Activated CD8-positive, alpha-beta memory T cell treated with anti-CD3 and anti-CD28 coated beads for 4 hours (primary cell): ENCODE data around the gene SMIM31.

Experiments
- DNase-seq, 2 donors: peaks; one replicate each; pipeline ENCODE4 v3.0.0-alpha.2; 2020; ENCODE audit warnings: low read depth in 2 of 2

Gene SMIM31

DNA sequence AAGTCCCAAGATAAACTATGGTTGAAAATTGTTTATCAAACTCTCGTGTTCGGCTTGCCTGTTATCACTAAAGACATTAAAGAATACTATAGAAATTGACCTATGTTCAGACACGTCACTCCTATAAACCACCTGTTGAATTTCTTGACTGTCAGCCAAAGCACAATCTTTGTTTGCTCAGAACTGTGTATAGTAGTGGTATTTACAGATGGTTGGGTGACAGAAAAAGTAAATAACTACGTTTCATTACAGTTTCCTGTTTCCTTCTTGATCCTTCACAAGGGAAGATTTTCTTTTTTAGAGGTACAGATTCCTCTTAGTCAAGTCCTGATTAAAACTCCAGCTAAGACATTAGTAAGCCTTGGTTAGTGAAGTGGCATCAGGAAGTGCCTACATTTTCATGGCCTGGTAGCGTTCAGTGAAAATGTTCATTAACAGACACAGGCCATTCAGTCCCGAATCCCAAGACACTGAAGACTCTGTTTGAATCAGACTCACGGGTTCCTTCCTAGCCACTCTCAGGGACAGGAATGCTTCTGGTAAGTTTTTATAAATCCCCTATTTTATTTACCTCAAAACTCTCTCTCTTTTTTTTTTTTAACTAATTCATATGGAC, at the start of gene SMIM31:
TSS of gene SMIM31 (plus strand) at position 259 of the 616 bp plus-strand sequence. CDS start 16,313 bp downstream, outside the sequence.
- DNase-seq: no peak

DNA sequence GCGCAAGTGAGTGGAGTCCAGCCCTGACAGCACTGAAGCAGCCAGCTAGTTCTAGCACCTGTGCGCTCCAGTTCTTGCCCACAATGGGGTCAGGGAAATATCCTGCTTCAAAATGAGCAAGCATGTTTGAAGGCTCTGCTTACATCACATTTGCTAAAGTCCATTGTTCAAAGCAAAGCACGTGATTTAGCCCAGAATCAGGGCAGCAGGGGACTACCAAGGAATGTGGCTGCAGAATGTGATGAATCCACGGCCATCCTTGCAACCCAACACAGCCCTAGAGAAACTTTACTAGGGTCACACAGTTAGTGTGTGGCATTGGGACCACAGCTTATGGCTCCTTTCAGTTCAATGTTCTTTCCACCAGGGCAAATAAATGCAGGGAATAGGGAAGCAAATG, 47.3 kb upstream of the SMIM31 start:
- DNase-seq: no peak

DNA sequence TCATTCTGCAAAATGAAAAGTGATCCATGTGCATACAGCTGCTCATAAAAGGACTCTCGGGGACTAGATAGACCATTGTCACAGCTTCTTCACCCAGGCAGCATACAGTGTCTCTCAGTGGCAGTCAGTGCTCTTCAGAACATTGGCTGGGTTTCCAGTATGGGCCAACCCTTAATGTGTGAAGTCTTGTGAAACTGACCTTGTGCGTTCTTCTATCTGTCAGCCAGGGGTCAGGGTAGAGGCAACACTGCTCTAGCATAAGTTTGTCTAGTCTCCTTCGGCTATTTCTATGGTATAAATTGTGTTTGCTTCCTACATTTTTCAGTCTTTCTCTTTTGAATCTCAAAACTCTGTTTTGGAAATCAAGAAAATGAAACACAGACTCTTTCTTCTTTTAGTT, 37.0 kb upstream of the SMIM31 start:
- no peak for DNase-seq

DNA sequence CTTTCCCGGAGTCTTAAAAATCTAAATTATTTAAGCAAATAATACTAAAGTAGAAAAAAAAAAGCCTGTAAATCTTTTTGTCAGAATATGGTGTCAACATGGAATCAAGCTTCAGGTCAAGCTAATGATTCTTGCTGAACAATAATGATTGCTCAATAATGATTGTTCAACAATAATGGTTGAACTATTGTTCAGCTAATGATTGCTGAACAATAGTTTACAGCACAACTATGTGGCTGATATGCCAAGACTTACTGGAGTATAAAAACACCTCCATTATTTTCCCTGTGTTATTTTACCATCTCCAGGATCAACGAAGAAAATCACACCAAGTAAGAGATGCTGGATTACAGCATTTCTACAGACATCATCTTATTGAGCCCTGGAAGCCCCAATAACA, 35.1 kb upstream of the SMIM31 start:
- DNase-seq: no peak

DNA sequence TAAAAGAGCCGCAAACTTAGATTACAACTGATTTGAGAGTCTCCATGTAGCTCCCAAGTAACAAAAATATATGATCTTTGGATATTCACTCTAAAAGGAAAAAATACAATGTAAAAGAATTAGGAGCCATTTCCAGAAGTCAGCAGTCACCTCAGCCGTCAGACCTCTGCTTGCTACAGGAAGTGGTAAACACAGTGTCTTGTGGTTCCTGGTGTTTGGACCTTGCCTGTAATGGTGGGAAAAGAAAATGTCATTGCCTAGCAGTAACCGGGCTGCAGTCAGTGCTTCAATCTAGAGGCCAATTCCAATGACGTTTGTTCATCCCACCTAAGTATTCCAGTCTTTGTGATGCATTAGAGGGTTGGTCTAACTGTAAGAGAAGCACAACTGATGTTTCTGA, 28.9 kb upstream of the SMIM31 start:
- no peak for DNase-seq

DNA sequence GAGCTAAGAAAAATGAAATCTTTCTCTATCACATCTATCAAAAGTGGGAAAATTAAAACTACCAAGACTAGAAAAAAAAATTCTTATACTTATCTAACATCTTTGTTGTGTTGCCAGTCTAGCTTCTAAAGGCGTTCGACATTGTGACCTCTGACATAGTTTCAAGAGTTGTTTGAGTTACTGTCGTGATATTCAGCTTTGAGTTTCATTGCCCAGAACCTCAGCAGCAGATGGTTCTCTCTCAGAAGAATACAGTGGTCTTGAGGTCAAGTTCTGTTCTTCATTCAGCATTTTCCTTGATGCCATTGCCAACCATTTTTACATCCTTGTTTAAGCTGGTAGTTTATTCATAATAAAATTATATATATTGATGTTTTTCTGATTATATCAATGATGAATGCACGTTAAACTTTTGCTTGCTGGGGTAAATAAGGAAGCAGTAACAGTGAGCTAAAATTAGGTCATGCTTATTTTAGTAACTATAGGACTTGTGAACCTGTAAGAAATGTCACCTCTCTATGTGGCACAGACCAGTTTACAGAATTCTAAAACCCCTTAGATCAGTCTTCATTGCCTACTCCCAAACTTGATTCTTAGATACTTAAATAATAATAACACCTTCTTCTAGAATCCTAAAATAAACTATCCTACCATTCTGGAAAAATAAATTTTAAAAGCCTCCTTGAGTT, 23.1 kb upstream of the SMIM31 start:
- no peak for DNase-seq

DNA sequence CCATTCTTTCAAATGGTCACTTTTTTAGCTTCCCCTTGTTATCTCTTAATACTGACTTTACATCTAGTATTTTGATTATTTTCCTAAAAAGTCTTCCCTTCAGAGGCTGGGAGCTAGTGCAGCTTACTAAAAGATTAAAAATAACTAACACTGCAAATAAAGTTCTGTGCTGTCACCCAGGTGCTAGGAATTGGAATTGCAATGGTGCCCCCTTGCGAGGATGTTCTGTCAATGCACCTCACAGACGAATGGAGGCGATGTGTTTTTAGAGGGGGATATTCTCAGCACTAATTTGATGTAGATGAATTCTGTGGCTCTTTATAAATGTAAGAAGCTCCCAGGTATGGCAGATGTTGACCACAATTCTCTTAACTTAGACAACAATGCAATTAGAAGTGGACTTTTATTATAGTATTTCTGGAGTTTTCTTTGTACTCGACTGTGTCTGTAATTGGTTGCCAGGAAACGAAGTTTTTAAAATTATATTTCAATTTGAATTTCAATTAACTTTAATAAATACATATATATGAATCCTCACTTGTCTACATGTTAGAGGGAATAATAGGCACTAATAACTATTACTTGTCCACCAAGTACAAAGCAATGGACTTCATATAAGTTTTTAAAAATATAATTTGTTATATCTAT, 22.0 kb upstream of the SMIM31 start:
- DNase-seq: peak in 1 of 2 donors; percentile 11

DNA sequence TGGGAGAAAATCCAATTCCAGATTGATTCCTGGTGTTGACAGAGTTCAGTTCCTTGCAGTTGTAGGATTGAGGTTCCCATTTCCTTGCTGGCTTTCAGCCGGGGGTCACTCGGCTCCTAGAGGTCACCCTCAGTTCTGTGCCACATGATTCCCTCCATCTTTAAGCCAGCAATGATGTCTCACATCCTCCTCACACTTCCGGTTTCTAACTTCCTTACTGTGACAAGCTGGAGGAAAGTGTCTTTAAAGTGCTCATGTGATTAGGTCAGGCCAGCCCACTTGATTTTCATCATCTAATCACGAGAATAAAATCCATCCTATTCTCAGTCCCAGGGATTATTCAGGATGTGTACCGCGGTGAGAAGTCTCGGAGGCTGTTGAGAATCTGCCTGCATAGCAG, 19.4 kb upstream of the SMIM31 start:
- no peak for DNase-seq

DNA sequence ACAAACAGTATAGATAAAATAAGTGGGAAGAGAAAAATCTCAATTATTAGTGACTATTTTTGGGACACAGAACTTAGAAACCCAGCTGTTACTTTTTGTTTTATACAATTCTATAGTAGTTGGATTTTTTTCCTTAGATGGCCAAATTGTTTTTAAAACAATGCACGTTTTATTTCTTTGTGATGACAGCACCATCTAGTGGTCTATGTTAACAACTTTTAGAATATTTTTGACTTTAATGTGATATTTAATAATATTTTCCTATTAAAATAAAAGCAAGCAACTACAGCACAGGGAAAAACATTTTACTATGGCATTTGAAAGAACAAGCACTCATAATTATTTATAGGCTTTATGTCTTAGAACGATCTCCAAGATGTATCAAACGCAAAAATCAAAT, 5.6 kb upstream of the SMIM31 start:
- no peak for DNase-seq

DNA sequence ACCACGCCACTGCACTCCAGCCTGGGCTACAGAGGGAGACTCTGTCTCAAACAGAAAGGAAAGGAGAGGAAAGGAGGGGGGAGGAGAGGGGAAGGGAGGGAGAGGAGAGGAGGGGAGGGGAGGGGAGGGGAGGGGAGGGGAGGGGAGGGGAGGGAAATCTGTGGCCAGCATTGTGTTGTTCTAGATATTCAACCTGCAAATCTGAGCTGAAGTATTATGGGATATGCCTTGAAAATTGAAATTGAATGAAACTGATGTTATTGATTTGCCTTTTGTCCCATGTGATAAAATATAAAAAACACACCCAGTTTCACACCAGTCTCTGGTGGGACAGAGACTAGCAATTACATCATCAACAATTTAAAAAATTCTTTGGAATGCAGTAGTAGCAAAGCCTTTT, 1.5 kb downstream of the SMIM31 start:
- no peak for DNase-seq

DNA sequence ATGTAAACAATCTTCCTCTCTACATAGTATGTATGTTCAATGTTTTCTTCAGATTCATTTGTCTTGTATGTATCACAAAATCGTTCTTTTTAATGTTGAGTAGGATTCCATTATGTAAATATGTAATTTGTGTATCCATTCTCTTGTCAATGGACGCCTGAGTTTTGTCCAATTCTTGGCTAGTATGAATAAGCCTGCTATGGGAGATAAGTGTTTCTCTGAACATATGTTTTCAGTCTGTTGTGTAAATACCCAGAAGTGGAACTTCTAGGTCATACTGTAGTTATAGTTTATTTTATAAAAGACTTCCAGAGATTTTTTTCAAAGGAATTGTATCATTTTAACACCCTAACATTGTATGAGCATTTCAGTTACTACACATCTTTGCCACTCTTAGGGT, 2.8 kb downstream of the SMIM31 start:
- no peak for DNase-seq

DNA sequence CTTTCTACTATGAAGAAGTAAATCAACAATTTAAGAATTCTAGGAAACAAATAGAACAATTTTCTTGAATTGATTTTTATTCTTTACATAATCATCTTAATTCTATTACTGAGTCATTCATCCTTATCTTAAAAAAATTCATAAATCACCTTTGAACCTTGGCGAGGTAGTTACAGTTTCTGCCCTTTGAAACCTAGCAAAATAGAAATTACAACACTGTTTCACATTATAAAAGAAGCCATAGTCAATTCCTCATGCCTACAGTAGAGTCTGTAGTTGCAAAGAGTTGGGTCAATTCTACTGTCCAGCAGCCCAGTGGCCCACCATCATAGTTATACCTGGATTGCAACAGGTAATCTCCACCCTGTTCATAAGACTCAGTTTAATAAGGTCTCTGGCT, 7.3 kb downstream of the SMIM31 start:
- DNase-seq: no peak

DNA sequence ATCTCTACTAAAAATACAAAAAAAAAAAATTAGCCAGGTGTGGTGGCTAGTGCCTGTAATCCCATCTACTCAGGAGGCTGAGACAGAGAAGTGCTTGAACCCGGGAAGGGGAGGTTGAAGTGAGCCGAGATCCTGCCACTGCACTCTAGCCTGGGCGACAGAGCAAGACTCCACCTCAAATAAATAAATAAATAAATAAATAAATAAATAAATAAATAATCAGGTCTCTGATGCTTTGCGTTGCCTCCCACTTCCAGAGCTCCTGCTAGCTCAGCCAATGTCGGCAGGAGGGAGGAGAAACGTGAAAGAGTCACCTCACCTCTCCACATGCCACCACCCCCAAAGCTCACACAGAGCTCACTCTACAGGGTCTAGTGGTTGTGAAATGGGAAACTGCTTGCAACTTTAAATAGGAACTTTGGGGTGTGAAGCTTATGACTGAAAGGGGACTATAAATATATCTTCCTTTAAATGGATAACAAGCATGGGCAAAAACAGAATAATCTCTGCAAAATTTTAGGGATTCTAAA, 7.9 kb downstream of the SMIM31 start:
- no peak for DNase-seq

DNA sequence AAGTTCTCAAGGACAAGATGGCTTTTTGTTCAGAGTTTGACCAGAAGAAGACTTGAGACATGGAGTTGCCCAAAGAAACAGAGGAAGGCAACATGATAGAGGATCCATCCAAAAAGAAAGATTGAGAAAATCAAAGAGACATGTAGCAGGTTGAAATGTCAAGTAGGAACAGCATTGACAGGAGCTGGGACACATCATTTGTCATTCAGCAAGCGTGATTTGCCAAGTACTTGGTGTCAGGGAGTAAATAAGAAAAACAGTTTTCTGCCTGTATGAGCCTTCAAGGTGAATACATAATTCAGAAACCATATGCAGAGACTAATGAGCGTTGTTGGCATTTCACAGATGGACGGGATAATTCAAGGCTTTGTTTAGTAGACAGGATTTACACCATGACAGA, 11.2 kb downstream of the SMIM31 start:
- DNase-seq: no peak

DNA sequence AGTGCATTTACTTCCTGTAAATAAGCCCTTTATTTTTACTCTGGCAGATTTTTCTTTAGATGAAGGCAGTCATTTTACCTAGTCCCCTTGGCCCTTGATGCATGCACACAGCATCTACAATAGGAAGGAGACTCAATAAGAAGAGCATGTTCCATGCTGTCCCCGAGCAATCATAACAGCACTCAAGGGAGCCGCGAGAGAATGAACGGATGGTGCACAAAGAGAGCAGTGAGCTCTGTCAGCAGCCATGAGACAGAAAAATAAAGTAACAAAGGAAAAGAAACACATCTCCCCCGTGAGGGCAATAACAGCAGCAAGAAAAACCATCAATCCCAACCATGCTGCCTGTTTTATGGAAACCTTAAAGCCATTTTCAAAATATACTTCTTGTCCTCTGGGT, 11.9 kb downstream of the SMIM31 start:
- no peak for DNase-seq

DNA sequence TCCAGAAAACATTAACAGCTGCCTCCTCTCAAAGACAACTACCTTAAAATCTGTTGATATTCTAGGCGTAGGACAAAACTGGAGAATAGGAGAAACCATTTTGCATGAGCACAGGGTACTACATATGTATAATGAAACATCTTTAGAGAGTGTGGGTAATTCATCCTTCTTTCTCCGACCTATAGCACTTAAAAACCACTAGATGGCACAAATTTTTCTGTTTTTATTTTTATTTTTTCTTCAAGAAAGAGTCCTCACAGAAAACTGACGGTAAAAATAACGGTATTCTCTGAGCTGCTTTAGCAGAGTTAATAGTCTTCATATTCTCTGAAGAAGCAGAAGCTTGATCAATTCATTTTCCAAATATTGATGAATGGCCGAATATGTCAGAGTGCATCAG, 14.6 kb downstream of the SMIM31 start:
- no peak for DNase-seq

DNA sequence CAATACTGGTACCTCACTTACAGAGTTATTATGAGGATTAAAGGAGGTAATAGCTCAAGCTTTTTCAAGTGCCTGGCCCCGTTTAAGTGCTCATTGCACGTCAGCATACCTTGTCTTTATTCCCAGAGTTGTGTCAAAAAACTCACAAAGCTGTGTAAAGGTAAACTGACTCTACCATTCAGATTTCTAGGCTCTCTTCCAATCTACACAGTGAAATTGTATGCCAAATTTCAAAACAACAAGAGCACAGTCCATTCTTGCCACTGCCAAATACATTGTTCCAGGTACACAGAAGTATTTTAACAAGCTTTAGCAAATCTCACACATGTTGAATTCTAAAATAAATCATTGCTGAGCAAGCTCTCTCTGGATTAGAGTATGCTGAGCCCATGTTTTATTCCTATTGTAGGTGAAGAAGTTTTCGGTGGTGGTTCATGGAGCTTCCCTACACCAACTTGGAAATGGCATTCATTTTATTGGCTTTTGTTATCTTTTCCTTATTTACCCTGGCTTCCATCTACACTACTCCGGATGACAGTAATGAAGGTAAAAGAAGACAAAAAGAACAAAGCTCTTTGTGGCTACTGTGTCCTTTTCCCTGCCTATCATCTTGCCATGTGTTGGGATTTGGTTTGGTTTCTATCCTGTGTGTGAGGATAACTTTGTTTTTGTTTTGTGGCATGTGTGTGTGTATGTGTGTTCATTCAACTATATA, 16.2 kb downstream of the SMIM31 start:
- no peak for DNase-seq

DNA sequence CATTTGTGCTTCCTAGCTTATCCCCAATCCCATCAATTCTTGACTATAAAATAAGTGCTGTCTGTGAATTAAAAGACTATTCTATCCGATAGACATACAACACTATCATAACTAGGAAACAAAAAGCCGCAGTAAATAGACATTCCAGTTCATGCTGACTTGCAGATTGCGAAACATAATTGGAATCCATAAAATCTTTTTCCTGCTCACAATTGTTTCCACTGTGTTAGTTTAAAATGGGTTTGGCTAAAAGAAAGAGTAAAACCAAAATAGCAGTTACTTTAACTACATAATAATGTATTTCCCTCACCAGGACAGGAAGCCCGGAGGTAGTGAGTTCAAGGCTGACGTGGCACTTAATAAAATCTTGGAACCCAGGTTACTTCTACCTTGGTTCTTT, 17.2 kb downstream of the SMIM31 start:
- no peak for DNase-seq

DNA sequence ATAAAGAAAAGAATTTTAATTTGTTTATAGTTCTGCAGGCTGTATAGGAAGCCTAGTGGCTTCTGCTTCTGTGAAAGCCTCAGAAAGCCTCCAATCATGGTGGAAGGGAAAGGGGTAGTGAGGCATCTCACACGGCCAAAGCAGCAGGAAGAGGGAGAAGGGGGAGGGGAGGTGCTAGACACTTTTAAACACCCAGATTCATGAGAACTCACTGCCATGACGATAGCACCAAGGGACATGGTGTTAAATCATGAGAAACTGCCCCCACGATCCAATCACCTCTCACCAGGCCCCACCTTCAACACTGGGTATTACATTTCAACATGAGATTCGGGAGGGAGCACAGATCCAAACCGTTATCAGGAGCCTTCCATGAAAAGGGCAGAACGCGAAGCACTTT, 18.1 kb downstream of the SMIM31 start:
- DNase-seq: no peak

DNA sequence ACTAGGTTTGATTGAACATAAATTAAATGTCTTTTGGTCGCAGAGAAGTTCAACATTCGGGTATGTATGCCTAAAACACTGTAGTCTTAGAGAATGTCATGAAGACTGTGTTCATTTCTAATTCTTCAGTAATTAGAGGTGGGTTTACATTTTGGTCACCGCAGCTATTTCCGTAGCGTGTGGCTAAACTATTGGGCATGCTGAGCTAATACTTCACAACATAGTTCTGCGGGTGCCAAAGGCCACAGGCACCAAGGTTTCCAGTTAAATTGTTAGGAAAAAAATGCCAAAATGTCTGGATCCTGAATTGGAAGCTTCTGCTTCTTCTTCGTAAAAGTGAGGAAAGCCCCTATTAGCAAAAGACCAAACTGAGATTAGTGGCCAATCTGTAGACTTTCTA, 25.1 kb downstream of the SMIM31 start:
- no peak for DNase-seq

DNA sequence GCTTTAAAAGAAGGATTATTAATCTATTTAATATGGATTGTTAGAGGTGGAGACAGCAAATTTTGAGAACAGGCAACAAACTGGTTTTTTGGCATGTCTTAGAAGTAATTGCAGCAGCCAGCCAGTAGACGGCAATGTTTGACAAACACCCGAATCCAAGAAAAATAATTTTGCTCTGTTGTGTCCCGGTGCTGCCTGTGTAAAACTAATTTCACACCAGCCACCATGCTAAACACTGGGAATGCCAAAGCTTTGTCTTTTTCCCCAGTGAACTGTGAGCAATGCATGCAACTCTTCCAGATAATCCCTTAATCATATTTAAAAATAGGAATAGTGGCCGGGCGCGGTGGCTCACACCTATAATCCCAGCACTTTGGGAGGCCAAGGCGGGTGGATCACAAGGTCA, 25.9 kb downstream of the SMIM31 start:
- no peak for DNase-seq

DNA sequence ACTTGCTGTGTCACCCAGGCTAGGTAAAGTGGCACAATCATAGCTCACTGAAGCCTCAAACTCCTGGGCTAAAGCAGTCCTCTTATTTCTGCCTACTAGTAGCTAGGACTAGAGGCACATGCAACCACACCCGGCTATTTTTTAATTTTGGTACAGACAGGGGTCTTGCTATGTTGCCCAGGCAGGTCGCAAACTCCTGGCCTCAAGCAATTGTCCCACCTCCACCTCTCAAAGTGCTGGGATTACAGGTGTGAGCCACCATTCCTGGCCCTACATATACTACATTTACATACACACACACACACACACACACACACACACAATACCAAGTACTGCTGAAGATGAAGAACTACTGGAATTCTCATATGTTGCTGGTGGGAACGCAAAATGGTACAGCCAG, 26.9 kb downstream of the SMIM31 start:
- DNase-seq: no peak

DNA sequence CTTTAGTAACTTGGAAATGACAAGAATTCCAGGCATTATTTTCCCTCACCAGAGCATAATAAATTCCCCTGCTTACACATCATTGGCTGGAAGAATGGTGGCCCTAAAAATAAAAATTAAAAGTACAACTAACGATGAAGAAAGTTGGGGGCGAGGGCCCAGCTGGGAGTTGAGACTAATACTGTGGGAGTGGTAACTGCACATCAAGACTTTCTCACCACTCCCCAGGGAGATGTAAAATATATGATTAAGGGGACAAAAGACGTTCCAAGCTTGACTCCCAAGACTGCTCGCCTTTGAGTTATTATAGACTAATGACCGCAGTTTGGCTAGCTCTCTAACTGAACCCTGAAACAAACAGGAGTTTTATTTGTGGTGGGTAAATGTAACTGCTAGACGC, 30.0 kb downstream of the SMIM31 start:
- DNase-seq: no peak
